Body of pancreas (tissue), 4 donors: ENCODE data around the gene KRTAP19-7. TPM values are rescaled to one million over a fixed set of nuclear protein-coding genes. Genes with fewer than 3 reads are reported as not detected.

Source experiments
- ATAC-seq: fragments of 150-250 bp; one replicate; pipeline ENCODE4 v1.9.1; 2016
- DNase-seq, 4 donors: peaks; one replicate each; pipeline ENCODE4 v3.0.0-alpha.2; 2019
- H3K27ac ChIP-seq, 4 donors: fragments of 200-600 bp; sonication (generic); 1 replicate in 3 of 4; 2 replicates in 1 of 4; pipeline versions ENCODE4 v1.5.1 to v1.6.1; 2016 to 2019; ENCODE audit warnings: mild to moderate bottlenecking in 1 of 4, mixed read lengths in 1 of 4, moderate library complexity in 1 of 4
- H3K27me3 ChIP-seq, 2 donors: fragments of 200-600 bp; sonication (generic); one replicate each; pipeline ENCODE4 v1.6.0; 2016; ENCODE audit warnings: mild to moderate bottlenecking in 1 of 2
- H3K36me3 ChIP-seq, 2 donors: fragments of 200-600 bp; sonication (generic); replicated peaks in 1 of 2; 2 replicates each; pipeline ENCODE4 v1.5.1; 2016; ENCODE audit warnings: low read depth in 2 of 2; ENCODE audit not compliant: insufficient read depth in 1 of 2
- H3K4me1 ChIP-seq: fragments of 200-600 bp; sonication (generic); one replicate; pipeline ENCODE4 v1.6.0; 2016
- H3K4me3 ChIP-seq, 2 donors: fragments of 200-600 bp; sonication (generic); 1 replicate in 1 of 2; 2 replicates in 1 of 2; pipeline ENCODE4 v1.5.1; 2016 to 2019
- H3K9me3 ChIP-seq, 3 donors: fragments of 200-600 bp; sonication (generic); 1 replicate in 2 of 3; 2 replicates in 1 of 3; pipeline ENCODE4 v1.5.1; 2016
- CTCF ChIP-seq, 7 experiments: fragments of 450-650 bp in 4 of 7; fragments of 200-600 bp in 3 of 7; sonication (generic) in 3 of 7; IDR thresholded peaks; one replicate each; pipeline ENCODE4 v1.5.1; 2016 to 2019; ENCODE audit warnings: antibody characterized with exemption in 7 of 7
- POLR2A ChIP-seq, 3 donors: fragments of 450-650 bp; IDR thresholded peaks; one replicate each; pipeline ENCODE4 v1.6.1; 2016; ENCODE audit warnings: antibody characterized with exemption in 3 of 3, mild to moderate bottlenecking in 2 of 3
- WGBS, 2 donors: methylation state at CpG; one replicate each; pipeline ENCODE4 v1.1.5; 2017; 5-methylcytosine and 5-hydroxymethylcytosine counted together
- intact Hi-C: fragments of 100-400 bp; cut with DNase I; formaldehyde crosslinking; loops from one replicate; pipeline ENCODE4 v1.15.1; 2023
- total RNA-seq, 2 donors: library from RNA; depleted of rRNA; stranded (reverse); fragments of >200 nt; gene quantifications; one replicate each; pipeline ENCODE4 v1.1.0, GENCODE V29; 2016

The KRTAP19-7 gene
- total RNA-seq, 2 donors from 2014 or later: not detected

GRCh38 chr21:30555095-30555494 lies 6.0 kb downstream of the KRTAP19-7 start:
- ATAC-seq (no peak), DNase-seq (no peak)
- Histone ChIP-seq H3K36me3 (no peaks in the 10 kb centered on the region), H3K27ac (no peak overlapping the region), H3K9me3 (no peaks in the 10 kb centered on the region), H3K4me1 (no peaks in the 10 kb centered on the region), H3K4me3 (no peak overlapping the region), H3K27me3 (no peaks in the 10 kb centered on the region)
- 75 to 82% methylated on average over 2 of the region's 2 CpGs for WGBS, 2 donors
- TF ChIP-seq CTCF (IDR thresholded peaks at IDR 0.05): no peak
- no peak for TF ChIP-seq POLR2A (IDR thresholded peaks at IDR 0.05)
- intact Hi-C loops: no loop called here

DNA sequence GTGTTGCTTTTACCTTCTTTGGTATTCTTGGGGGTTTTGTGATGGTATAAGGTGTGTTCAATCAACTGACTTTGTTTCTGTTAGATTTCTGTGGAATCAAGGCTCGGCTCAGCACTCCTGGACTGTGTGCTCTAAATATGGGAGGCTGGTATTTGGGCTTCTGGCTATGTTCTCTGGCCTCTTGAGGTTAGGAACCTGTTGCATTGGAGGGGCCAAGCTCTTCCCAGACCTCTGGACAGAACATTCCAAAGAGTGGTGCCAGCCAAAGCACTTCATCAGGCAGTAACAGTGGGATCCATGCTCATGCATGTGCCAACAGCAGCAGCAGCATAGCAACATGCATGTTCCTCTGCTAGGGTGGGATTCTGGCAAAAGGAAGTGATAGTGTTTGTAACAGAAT lies 8.3 kb downstream of the KRTAP19-7 start:
- no peak overlapping the region for H3K27ac ChIP-seq
- TF ChIP-seq CTCF (IDR thresholded peaks at IDR 0.05): no peak
- no peak for TF ChIP-seq POLR2A (IDR thresholded peaks at IDR 0.05)
- no peak for ATAC-seq
- intact Hi-C loops: no loop called here
- 67 to 88% methylated on average over 1 of the region's 1 CpG for WGBS, 2 donors
- no peak for DNase-seq
- no peaks in the 10 kb centered on the region for H3K27me3 ChIP-seq
- no peaks in the 10 kb centered on the region for H3K4me1 ChIP-seq
- H3K4me3 ChIP-seq: no peak overlapping the region
- H3K9me3 ChIP-seq: no peaks in the 10 kb centered on the region
- no peaks in the 10 kb centered on the region for H3K36me3 ChIP-seq

DNA sequence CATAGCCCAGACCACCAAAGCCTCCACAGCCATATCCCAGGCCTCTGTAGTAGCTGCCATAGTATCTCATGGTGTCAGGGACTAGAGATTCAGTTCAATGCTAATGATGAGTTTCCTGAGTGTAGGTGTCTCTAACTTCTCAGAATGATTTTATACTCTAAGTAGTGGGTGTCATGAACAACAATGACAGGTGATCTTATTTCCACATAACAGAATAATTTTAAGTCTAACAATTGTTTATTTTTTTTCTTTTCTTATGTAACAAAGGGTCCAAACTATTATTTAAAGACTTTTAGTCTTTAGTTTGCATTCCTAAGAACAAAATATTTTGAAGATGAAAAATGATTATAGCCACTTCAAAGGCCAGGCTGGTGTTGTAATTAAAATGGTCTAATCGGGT lies 19.4 kb downstream of the KRTAP19-7 start, which contains the start of gene KRTAP19-6:
Gene KRTAP19-6, minus strand, starts transcription at position 101 of the 400 bp plus-strand sequence. Its CDS starts 31 bp downstream, at position 70.
- Histone ChIP-seq H3K9me3 (no peaks in the 10 kb centered on the region), H3K27ac (no peak within 1 kb of the TSS), H3K4me3 (no peak within 1 kb of the TSS), H3K27me3 (no peaks in the 10 kb centered on the region), H3K4me1 (no peaks in the 10 kb centered on the region), H3K36me3 (no peaks in the 10 kb centered on the region)
- ATAC-seq: no peak
- intact Hi-C loops: no loop called here
- no peak for DNase-seq
- WGBS, 2 donors: 52 to 60% methylated on average over 1 of the region's 1 CpG
- TF ChIP-seq POLR2A (IDR thresholded peaks at IDR 0.05) (no peak), CTCF (IDR thresholded peaks at IDR 0.05) (no peak)

GRCh38 chr21:30518876-30519275 lies 42.2 kb downstream of the KRTAP19-7 start:
- no peak for DNase-seq
- WGBS, 2 donors: 56 to 68% methylated on average over 1 of the region's 1 CpG
- no peak overlapping the region for H3K27ac ChIP-seq
- TF ChIP-seq CTCF (IDR thresholded peaks at IDR 0.05): no peak
- no peak for TF ChIP-seq POLR2A (IDR thresholded peaks at IDR 0.05)
- no peaks in the 10 kb centered on the region for H3K4me1 ChIP-seq
- no peaks in the 10 kb centered on the region for H3K9me3 ChIP-seq
- ATAC-seq: no peak
- no peak overlapping the region for H3K4me3 ChIP-seq
- intact Hi-C loops: no loop called here
- no peaks in the 10 kb centered on the region for H3K36me3 ChIP-seq
- H3K27me3 ChIP-seq: no peaks in the 10 kb centered on the region

GRCh38 chr21:30515681-30516080 lies 45.4 kb downstream of the KRTAP19-7 start:
- DNase-seq (no peak), ATAC-seq (no peak)
- H3K27ac ChIP-seq: no peak overlapping the region
- no peak for TF ChIP-seq CTCF (IDR thresholded peaks at IDR 0.05)
- TF ChIP-seq POLR2A (IDR thresholded peaks at IDR 0.05): no peak
- H3K9me3 ChIP-seq: no peaks in the 10 kb centered on the region
- H3K36me3 ChIP-seq: no peaks in the 10 kb centered on the region
- 67 to 71% methylated on average over 1 of the region's 1 CpG for WGBS, 2 donors
- H3K27me3 ChIP-seq: no peaks in the 10 kb centered on the region
- no peaks in the 10 kb centered on the region for H3K4me1 ChIP-seq
- no peak overlapping the region for H3K4me3 ChIP-seq
- intact Hi-C loops: no loop called here
